Hematopoietic multipotent progenitor cell treated with erythropoietin and hydrocortisone succinate and interleukin-3 and kit ligand, for 15 days (in vitro differentiated cells): ENCODE results near the gene CUX1.
"Not testable (repeated sequence)": the region's sequence is repeated elsewhere in the genome, so short reads cannot be mapped to it uniquely, and the experiment has no call there.

Experiments used
- DNase-seq: peaks from one replicate; pipeline ENCODE4 v3.0.0-alpha.2; 2015; ENCODE audit warnings: low spot score

Gene CUX1

DNA sequence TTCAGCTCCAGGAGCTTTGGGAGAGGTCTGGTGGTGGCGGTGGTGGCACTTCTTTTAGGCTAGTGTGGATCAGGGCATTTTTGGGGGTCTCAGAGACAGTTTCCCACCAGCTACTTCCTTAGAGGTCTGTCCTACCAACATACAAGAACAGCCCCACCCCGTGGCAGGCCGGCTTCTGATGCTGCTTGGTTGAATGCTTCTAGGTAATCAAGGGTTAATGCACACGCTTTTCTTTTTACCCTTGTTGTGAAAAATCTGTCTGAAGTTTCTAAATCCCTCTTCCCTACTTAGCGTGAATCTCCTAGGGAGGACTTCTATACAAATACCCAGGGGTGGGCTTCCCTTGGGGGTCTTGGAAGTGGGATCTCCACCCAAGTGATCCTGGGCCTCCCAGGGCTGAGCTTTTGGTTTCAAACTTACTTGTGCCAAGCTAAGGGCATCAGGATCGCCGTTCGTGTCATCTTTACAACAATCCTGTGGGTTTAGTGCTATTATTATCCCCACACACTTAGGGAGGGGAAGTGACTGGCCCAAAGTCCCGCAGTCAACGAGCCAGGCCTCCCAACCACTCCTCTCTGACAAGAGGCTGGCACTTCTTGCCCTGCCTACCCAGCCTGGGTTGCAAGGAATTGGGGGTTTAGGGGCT is 471.0 kb downstream of the CUX1 start:
- no peak for DNase-seq

DNA sequence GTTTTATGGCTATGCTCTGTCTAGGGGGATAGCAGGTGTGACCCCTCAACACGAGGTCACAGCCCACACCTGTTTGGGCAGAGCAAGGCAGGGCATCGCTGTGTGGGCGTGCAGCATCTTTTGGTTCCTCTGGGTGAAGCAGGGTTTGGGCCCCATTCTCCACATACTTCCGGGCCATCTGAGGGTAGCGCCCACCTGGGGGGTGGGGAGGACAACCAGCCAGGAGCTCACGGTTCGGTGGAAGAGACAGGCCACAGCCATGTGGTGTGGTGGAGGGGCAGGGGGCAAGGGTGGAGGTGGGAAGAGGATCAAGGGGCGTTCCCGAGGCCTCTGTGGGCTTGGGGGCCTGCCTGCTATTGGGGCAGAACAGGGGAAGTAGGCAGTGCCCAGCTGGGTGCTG is 471.6 kb downstream of the CUX1 start:
- no peak for DNase-seq

DNA sequence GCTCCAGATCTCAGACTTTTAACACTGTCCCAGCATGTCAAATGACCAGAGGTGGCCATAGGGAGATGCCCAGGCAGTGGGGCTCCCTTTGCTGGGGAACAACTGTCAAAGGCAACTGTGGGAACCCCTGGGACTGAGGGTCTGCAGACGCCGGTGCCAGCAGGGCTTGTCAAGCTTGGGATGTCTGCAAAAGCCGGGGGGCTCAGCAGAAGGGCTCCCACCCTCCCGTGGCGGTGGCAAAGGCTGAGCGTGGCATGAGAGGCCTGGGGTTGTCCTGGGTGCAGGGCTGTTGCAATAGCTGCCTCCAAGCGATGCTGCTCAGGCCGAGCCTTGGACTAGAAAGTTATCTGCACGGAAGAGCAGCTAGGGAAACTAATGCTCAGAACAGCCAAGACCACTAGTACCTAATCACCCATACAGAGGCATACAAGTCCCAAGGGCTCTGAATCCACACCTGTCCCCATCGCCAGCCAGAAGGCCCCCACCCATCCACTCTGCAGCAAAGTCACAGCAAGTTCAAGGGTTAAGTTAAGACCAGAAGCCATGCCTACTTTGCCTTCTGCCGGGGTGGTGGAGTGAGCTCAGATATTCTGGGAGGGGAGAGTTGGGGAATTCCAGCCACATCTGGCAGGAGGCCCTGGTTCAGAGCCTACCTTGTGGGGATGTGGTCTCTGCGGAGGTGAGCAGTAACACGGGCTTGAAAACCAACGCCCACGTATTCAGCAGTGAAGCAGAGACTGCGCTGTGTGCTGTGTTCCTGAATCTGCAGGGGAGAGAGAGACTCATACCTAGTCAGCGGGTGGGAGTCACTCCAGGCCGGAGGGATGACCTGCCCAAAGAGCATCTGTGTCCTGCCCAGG is 473.9 kb downstream of the CUX1 start:
- no peak for DNase-seq

DNA sequence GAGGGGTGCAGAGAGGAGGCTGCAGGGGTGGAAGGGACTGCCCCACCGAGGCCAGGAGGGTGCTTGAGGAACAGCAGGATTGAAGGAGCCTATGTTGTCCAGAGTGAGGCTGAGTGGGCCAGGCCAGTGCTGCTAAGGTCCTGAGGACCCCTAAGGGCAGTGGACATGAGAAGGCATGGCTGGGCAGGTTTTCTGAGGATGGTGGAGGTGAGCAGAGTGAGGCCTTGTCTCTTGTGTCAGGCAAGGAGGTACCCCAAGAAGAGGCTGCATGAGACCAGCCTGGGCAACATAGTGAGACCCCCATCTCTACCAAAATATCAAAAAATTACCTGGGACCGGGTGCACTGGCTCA is 474.5 kb downstream of the CUX1 start:
- DNase-seq = no peak

DNA sequence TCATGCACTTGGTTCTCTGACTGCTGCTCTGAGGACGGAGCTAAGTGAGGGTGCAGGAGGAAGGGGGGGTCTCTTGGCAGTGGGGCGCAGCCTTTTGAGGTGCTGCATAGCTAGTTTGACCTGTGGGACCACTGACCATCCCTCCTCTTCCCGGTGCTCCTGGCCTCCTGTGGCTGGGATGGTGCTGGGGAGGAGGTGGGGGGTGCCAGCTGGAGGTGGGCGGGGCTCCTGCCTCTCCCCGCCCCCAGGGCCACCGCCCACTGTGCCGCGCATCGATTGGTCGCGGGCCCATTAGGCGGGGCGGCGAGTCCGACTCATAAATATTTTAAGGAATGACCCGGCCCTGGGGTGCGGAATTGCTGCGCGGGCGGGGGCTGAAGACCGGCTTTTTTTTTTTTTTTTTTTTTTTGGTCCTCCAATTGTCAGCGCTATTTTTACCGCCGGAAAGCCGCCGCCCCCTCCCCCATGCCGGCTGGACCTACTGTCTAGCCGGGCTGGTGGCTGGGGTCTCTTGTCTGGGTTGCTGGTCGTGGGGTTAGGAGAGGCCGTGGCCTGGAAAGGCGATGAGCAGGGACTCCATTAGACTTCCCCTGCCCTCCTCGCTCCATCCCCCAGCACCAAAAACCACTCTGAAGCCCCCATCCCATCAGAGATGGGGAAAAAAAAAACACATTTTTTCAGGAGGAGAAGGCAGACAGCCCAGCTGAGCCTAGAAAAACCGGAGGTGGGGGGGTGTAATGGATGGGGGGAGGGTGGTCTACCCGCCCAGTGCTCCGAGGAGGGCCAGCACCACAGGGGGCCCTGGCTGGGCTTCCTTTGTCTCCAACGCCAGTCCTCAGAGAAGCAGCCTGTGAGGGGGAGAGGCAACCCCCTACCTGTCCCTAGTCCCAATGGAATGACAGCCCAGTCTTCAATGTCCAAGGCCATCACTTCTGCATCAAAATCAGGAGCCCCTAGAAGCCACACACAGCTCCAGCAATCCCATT is 475.7 kb downstream of the CUX1 start:
- no peak for DNase-seq

DNA sequence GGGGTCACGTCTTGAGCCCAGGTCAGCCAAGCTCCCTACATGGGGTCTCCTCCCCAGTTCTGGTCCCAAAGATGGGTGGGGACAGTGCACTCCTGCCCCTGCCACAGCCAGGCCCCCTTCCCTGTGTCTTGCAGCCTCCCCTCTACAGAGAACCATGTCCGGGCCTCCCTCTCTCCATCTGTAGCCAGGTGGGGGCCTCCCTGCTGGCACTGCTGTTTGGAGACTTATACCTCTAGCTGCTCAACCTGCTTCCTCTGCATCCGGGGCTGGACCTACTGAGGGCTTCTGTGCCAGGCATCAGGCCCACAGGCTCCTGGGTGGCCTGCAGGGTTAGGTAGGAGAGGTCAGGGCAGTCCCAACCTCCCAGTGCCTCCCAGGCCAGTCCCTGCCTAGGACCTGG is 477.2 kb downstream of the CUX1 start:
- DNase-seq = no peak

DNA sequence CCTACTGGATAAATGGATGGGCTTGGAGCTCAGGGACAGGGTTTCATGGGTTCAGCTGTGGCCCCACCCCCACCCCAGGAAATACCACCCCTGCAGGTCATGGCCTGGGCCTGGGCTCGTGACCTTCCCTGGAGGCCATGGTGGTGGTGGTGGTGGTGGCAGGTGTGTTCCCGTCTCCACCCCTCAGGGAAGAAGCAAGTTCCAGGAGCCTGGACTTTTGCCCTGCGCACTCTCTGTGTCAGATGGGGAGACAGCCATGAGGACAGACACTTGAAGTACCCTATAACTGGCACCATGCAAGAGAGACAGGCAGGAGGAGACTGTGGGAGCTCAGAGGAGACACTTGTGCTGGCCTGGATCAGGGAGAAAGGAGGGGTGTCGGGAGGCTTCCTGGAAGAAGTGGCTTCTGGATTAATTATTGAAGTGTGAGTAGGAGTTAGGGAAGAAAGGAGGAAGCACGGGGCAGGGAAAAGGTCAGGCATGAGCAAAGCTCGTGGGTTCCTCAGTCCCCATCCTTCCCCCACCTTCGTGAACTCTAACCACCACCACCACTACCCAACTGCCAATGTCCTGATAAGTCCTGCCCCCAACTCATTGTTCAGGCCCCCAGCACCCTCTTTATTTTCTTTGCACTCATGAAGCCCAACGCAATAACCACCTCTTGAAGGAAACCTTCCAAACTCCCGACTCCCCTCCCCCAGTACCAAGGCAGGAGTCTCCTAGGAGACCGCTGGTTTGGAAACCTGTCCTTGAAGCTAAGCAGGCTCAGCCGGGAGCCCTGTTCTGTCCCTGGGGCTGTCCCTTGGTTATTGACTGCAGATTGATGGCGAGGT is 478.1 kb downstream of the CUX1 start:
- DNase-seq = no peak

DNA sequence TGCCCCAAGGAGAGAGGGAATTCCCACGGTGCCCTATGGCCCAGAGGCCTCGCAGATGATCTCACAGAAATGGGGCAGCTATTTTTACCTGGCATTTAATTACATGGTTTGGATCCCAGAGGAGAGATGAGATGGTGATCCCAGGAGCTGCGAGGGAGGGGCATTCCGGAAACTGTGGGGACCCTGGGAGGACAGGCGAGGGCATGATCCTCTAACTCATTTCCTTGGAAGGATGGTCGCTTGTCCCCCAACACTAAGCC is 478.7 kb downstream of the CUX1 start:
- DNase-seq = no peak

DNA sequence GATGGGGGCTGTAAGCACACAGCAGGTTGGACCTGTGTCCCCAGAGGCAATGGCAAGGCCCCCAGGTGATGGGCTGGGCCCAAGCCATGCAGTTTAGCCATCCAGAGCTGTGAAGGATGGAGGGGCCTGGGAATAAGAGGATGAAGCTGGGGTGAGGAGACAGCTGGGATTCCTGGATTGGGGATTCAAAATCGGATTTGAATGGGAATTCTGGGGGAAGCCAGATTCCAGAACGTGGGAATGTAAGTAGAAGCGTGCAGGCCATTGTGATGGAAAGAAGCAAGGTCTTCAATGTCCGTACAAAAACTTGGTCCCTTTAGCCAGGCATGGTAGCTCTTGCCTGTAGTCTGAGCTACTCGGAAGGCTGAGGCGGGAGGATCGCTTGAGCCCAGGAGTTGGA is 479.1 kb downstream of the CUX1 start:
- DNase-seq = no peak

DNA sequence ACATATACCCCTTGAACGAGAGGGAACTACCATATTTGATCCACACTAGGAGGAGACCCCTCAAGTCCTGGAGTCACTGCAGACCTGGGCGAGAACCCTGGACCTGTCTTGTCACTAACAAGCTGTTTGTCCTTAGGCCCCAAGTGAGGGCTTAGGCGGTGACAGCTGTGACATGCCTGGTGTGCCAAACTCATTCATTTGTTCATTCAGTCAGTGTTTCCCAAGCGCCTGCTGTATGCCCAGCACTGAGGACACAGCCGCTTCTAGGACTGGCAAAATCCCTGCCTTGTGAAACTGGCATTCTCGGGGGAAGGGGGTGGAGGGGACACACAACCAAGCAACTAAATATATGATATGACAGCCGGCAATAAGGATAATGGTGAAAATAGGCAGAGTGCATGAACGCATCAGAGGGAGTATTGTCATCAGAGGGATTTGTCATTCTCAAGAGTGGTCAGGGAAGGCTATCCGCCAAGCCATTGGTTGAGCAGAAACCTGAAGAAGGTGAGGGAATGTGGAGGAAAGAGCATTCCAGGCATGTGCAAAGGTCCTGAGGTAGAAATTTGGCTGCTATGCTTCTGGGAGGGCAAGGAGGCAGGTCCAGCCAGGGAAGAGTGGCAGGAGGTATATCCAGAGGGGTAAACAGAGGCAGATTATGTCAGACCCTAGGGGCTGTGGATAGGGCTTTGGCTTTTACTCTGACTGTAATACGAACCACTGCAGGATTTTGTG is 480.2 kb downstream of the CUX1 start:
- DNase-seq = no peak

DNA sequence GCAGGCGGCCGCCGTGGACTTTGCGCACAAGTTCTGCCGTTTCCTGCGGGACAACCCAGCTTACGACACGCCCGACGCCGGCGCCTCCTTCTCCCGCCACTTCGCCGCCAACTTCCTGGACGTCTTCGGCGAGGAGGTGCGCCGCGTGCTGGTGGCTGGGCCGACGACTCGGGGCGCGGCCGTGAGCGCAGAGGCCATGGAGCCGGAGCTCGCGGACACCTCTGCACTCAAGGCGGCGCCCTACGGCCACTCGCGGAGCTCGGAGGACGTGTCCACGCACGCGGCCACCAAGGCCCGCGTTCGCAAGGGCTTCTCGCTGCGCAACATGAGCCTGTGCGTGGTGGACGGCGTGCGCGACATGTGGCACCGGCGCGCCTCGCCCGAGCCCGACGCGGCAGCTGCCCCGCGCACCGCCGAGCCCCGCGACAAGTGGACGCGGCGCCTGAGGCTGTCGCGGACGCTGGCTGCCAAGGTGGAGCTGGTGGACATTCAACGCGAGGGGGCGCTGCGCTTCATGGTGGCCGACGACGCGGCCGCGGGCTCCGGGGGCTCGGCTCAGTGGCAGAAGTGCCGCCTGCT is 483.3 kb downstream of the CUX1 start:
- DNase-seq = no peak

DNA sequence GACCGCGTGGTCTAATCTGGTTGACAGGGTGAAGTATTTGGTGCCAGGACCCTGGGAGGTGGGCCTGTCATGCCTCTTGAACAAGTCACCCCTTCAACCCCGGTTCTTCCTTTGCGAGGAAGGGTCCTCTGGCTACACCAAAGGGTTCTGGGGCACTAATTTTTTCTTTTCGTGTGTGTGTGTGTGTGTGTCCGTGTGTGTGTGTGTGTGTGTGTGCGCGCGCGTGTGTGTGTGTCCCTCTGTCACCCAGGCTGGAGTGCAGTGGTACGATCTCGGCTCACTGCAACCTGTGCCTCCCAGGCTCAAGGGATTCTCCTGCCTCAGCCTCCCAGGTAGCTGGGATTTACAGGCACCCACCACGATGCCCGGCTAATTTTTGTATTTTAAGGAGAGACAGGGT is 483.9 kb downstream of the CUX1 start:
- not testable (repeated sequence) for DNase-seq

DNA sequence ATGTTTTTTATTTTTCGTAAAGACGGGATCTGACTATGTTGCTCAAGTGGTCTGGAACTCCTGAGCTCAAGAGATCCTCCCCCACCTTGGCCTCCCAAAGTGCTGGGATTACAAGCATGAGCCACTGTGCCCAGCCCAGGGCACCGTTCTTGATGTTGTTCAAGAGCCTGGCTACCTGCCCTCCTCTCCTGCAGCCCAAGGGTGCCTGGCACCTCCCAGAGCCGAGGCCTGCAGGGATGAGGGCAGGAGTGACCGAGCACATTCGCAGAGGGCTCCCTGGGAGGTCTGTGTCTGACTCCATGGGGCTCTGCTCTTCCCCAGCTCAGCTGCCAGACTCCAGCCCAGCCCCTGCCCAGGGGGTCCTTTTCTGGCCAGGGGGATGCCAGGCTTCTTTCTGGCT is 484.6 kb downstream of the CUX1 start:
- no peak for DNase-seq

DNA sequence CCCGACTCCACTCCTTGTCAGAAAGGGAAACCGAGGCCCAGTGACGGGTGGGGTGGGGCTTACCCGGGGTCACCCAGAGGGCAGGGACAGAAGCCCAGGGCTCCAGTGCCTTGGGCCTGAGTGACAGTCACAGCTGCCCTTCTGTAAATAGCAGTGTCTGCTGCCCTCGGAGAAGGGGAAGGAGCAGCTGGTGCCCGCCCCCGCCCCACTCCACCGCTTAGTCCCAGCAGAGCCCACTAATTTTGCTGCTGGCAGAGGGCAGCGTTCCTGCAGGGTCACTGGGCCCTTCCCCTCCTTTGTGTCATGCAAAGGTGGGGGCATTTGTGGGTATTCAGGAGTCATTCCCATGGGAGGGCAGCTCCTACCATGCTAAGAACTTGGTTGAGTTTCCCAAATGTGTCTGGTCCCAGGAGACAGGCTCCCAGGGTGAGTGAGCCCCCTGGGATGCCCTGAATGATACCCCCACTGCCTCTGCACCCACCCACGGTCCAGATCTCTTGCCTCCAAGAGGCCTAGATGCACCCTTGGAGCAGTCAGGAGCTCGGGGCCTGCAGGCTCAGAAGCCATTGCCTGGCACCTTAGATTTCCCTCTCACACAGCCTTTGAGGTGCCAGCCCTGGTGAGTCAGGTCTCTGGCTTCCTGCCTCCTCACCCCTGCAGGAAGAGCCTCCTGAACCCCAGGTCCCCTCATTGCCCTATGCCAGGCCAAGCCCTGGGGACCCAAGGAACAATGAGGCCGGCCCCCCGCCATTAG is 486.4 kb downstream of the CUX1 start:
- DNase-seq = no peak

DNA sequence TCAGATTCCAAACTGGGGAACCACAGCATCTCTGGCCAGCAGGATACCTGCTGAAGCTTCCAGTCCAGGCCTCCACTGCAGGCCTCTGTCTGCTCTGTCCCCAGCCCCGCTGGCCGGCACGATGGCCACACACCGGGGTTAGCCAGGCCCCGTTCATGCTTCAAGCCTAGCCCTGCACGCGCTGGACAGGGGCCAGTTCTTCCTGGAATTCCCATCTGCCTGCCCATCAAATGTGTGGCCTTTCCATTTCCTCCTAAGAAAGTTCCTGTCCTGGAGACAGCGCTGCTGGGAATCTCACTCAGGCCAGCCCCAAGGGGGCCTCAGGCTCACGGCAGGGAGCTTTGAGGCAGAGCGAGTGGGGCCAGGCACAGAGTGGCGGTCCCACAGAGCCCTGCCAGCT is 487.2 kb downstream of the CUX1 start:
- DNase-seq = no peak

DNA sequence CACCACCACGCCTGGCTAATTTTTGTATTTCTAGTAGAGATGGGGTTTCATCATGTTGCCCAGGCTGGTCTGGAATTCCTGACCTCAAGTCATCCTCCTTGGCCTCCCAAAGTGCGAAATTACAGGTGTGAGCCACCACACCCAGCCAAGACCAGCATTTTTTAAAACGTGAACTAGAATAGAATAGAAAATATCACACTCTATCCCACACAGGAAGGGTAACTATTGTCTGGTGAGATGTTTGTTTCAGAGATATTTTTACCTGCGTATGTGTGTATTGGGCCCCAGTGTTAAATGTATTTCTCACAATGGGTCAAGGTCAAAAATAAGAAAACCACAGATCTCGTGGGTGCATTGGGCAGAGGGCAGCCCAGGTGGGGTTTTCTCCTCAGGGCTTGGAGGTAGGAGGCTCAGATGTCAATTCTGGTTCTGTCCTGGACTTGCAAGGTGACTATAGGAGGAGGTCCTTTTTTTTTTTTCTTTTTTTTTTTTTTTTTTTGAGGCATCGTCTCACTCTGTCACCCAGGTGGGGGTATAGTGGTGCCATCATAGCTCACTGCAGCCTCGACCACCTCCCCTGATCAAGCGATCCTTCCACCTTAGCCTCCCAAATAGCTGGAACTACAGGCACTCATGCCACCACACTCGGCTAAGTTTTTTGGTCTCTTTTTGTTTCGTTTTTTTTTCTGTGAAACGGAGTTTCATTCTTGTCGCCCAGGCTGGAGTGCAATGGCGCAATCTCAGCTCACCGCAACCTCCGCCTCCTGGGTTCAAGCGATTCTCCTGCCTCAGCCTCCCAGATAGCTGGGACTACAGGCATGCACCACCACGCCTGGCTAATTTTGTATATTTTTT is 488.2 kb downstream of the CUX1 start:
- no peak for DNase-seq

DNA sequence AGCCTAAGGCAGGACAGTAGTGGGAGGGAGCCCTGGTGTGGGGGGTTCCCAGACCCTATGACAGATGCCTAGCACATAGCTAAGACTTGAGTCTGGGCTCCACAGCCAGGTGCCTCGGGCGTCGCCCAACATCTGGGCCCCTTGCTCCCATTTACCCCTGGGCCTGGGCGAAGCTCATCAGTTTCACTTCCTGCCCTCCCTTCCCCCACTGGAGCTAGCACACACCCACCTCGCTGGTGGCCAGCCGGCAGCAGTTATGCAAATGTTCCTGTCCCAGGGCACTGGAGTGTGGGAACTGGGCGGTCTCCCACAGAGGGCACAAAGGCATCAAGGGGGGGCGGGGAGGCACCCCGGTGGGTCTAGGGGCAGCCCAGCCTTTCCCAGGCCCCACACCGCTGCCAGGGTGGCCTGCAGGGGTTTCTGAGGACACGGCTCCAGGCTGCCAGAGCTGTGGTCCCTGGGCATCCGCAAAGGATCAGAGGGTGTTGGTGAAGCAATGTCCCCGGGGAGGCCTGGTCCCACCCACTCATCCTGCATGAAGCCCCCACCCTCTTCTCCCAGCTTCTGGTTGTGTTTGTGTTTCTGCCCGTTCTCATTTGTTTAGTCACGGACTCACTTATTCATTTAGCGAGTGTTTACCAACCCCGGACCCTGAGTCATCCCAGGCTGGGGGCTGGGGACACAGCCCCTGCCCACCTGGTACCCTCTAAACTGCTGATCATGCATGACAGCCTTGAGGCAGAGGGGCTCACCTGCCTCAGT is 489.7 kb downstream of the CUX1 start:
- DNase-seq = no peak

DNA sequence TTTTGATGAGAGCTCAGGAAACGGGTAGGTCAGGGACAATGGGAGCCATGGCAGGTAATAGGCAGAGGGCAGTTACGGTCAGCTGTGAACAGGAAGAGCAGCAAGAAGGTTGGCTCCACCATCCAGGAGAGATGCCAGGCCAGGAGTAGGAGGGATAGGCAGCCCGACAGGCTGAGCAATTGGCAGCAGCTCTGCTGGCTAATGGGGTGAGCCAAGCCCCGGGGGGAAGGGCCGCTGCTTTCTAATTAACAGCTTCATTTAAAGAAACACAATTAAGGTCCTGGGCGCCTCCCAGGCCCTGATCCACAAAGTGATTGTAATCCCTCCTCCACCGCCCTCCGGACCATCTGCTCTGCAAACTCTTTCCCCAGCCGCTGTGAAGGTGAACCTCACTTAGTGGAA is 493.0 kb downstream of the CUX1 start:
- DNase-seq = no peak

DNA sequence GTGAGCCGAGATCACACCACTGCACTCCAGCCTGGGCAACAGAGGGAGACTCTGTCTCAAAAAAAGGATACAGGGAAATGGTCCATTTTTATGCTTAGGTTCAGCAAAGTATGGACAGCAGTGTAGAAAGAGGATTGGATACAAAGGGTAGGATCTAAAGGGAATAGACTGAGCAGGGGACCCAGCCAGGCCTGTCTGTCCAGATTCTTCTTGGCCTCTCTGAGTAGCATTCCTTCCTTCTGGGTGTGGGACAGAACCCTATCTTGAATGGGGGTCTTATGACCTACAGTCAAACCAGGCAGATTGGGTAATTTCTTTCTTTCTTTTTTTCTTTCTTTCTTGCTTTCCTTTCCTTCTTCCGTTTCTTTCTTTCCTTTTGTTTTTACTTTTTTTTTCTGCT is 494.9 kb downstream of the CUX1 start:
- DNase-seq = no peak
